GM10248 (cell line): Measurements from ENCODE around the gene NECTIN3.

Source experiments
- CTCF ChIA-PET: fragments of 300-600 bp; sonication (Branson Sonifier 250); formaldehyde crosslinking; extraction: SDS; loops from one replicate; lab custom pipeline; 2021; ENCODE audit warnings: antibody characterized with exemption; lab: Yijun Ruan, JAX
- POLR2A ChIA-PET: fragments of 350-650 bp; sonication (Branson Sonifier 250); formaldehyde crosslinking; extraction: SDS; loops from one replicate; lab custom pipeline; 2020; ENCODE audit warnings: antibody characterized with exemption; lab: Yijun Ruan, JAX
- DNase-seq: peaks from one replicate; pipeline ENCODE4 v3.0.0; 2012; ENCODE audit errors: extremely low spot score
- CTCF ChIP-seq: IDR thresholded peaks from 2 replicates; pipeline ENCODE4 v1.5.1; 2012; ENCODE audit warnings: mild to moderate bottlenecking, low read depth; ENCODE audit errors: extremely low read depth, missing control alignments, control extremely low read depth

The NECTIN3 gene

GRCh38 chr3:111173328-111173900 lies 101.8 kb downstream of the NECTIN3 start:
- ChIA-PET POLR2A (no interaction called here), CTCF (interaction anchor here (1.0 kb wide), 1 partner anchor 20 kb away, joined by 3 read pairs; no protein-coding TSS in a partner anchor)
- no peak for DNase-seq
- TF ChIP-seq CTCF = no peak

- DNase-seq = no peak
- POLR2A ChIA-PET = no interaction called here
- CTCF ChIA-PET = interaction anchor here (1.0 kb wide), 1 partner anchor 20 kb away, joined by 3 read pairs; no protein-coding TSS in a partner anchor
- no peak for TF ChIP-seq CTCF
These were observed 102.3 kb downstream of the NECTIN3 start for GRCh38 chr3:111173906-111174305.

GRCh38 chr3:111190518-111190917 lies 118.9 kb downstream of the NECTIN3 start:
- no peak for DNase-seq
- ChIA-PET POLR2A (no interaction called here), CTCF (no interaction called here)
- no peak for TF ChIP-seq CTCF

GRCh38 chr3:111193472-111193871 lies 121.9 kb downstream of the NECTIN3 start:
- TF ChIP-seq CTCF = no peak
- ChIA-PET CTCF (interaction anchor here (0.9 to 1.5 kb wide), 3 partner anchors 14 to 20 kb away, joined by 3 read pairs; no protein-coding TSS in a partner anchor), POLR2A (no interaction called here)
- DNase-seq = no peak

GRCh38 chr3:111194048-111194447 lies 122.4 kb downstream of the NECTIN3 start:
- POLR2A ChIA-PET = no interaction called here
- DNase-seq = no peak
- TF ChIP-seq CTCF = no peak
- CTCF ChIA-PET = interaction anchor here (0.9 to 1.3 kb wide), 2 partner anchors 10 to 21 kb away, joined by 3 read pairs; no protein-coding TSS in a partner anchor

GRCh38 chr3:111197485-111197884 lies 125.9 kb downstream of the NECTIN3 start:
- TF ChIP-seq CTCF = no peak
- ChIA-PET CTCF (no interaction called here), POLR2A (no interaction called here)
- DNase-seq = no peak

- no peak for TF ChIP-seq CTCF
- CTCF ChIA-PET = interaction anchor here (1.7 kb wide), 1 partner anchor 21 kb away, joined by 3 read pairs; no protein-coding TSS in a partner anchor
- POLR2A ChIA-PET = no interaction called here
- no peak for DNase-seq
These were observed 128.4 kb downstream of the NECTIN3 start for GRCh38 chr3:111200027-111200426.
